ENCODE data around the gene SH3RF3.

The SH3RF3 gene

DNA sequence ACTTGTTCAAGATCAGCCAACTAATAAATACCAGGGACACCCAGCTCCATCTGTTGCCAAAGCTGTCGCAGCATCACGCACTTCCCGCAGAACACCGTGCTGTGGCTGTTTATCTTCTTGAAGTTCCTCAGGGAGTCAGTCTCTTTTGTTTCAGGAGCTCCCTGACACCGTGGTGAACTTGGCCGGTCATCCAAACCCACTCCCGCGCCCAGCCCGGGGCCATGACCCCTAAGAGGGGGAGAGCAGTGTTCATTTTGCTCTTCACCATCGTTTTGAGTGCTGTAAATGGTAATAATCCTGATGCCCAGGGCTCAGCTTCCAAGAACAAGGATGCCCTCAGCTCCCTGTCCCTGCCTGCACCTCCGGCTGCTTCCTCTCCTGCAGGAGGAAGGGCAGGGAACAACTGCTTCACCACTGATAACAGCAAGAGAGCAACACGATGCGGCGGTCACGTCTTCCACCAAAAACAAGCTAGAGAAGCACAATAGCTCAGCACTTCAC lies 353.4 kb downstream of the SH3RF3 start:
- no peak for ATAC-seq
- TF ChIP-seq ZFP3 (CRISPR knock-in tag; IDR thresholded peaks at IDR 0.05), result no peak

DNA sequence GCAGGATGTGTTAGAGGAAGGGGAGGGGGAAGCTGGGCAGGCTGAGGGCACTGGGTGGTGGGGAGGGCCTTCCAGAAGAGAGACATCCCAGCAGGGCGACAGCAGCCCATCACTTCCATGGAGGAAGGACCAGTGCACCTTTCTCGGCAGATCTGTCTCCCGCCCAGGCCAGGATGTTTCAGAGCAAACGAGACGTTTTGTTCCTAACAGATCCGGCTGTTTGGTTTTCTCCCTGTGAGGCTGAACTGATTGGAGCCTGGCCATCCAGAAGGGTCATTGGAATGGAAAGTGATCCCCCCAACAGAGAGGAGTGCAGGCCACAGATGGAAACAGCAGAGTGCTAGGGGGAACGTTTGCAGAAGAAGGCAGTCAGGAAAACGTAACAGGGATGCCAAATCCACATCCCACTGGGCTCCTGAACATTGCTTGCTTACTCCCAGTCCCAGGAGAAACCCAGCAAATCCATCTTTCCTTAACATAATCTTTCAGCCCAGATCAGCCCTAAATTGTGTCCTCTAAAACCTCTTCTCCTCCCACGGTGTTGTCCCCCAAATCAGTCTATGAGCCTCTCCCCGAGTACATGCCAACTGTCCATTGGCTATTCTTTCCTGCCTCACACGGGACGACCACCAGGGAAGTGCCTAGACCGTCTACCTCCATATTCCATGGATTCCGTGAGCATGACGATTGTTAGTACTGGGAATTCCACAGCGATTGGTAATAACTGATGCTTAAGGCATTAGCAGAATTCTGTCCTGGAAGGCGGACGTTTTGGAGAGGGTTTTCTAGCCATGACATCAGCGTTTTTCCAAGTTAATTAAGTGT lies 357.9 kb downstream of the SH3RF3 start:
- TF ChIP-seq RARB (CRISPR knock-in tag; IDR thresholded peaks at IDR 0.05) (no peak), OSR1 (CRISPR knock-in tag; IDR thresholded peaks at IDR 0.05) (no peak), ZFP3 (CRISPR knock-in tag; IDR thresholded peaks at IDR 0.05) (no peak)
- TF ChIP-seq, protein P1, sequence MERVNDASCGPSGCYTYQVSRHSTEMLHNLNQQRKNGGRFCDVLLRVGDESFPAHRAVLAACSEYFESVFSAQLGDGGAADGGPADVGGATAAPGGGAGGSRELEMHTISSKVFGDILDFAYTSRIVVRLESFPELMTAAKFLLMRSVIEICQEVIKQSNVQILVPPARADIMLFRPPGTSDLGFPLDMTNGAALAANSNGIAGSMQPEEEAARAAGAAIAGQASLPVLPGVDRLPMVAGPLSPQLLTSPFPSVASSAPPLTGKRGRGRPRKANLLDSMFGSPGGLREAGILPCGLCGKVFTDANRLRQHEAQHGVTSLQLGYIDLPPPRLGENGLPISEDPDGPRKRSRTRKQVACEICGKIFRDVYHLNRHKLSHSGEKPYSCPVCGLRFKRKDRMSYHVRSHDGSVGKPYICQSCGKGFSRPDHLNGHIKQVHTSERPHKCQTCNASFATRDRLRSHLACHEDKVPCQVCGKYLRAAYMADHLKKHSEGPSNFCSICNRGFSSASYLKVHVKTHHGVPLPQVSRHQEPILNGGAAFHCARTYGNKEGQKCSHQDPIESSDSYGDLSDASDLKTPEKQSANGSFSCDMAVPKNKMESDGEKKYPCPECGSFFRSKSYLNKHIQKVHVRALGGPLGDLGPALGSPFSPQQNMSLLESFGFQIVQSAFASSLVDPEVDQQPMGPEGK (CRISPR knock-in tag; IDR thresholded peaks at IDR 0.05; ENCODE audit: borderline replicate concordance), result no peak
- ATAC-seq, result peak; percentile 86

DNA sequence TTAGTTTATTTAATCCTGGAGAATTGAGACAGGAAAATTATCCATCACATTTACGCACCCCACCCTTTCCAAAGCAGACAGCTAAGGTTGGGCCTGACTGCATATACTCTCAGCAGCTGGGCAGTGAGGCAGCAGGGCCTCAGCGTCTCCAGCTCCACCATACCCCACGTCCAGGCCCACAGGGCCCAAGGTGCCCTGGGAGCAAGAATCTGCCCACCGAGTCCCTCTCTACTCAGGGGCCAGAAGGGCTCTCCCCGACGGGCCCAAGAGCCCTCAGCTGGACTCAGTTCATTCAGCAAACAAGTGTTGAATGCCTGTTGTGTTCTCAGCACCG lies 358.5 kb downstream of the SH3RF3 start:
- ATAC-seq, result peak; percentile 53
- TF ChIP-seq TCF4 (CRISPR knock-in tag; IDR thresholded peaks at IDR 0.05; ENCODE audit: borderline replicate concordance) (no peak), TOX (CRISPR knock-in tag; IDR thresholded peaks at IDR 0.05; ENCODE audit: borderline replicate concordance) (no peak), ZNF70 (CRISPR knock-in tag; IDR thresholded peaks at IDR 0.05) (no peak)

DNA sequence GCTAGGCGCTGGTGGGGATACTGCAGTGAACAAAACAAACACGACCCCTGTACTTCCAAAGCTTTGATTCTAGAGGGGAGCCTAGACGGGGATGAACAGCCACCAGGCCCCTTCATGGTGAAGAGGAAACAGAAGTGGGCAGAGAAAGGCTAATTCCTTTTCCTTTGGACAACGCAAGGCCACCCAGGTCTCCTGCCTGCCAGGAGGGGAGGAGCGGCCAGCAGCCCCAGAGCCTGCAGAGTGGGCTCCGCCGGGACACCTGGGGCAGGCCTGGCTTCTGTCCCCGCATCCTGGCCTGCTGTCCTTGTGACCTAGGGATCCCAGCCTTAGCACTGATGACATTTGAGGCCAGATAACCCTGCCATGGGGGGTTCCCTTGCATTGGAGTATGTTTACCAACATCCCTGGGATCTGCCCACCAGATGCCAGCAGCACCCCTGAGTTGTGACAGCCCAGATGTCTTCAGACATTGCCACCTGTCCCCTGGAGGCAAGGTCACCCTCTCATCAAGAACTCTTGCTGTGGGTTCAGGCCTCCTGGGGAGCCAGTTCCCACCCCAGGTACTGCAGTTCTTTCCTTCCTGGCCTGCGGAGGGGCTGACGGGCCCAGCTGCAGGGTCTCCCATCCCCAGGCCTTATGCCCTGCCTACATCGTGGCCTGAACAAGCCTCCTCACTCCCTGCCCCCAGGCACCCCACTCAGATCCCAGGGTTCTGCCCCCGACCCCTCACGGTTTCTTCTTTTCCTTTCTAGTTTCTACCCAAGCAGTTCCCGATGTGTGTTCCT lies 359.1 kb downstream of the SH3RF3 start:
- no peak for ATAC-seq
- TF ChIP-seq, protein P2, sequence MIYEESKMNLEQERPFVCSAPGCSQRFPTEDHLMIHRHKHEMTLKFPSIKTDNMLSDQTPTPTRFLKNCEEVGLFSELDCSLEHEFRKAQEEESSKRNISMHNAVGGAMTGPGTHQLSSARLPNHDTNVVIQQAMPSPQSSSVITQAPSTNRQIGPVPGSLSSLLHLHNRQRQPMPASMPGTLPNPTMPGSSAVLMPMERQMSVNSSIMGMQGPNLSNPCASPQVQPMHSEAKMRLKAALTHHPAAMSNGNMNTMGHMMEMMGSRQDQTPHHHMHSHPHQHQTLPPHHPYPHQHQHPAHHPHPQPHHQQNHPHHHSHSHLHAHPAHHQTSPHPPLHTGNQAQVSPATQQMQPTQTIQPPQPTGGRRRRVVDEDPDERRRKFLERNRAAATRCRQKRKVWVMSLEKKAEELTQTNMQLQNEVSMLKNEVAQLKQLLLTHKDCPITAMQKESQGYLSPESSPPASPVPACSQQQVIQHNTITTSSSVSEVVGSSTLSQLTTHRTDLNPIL (CRISPR knock-in tag; IDR thresholded peaks at IDR 0.05; ENCODE audit: low read depth), result no peak

DNA sequence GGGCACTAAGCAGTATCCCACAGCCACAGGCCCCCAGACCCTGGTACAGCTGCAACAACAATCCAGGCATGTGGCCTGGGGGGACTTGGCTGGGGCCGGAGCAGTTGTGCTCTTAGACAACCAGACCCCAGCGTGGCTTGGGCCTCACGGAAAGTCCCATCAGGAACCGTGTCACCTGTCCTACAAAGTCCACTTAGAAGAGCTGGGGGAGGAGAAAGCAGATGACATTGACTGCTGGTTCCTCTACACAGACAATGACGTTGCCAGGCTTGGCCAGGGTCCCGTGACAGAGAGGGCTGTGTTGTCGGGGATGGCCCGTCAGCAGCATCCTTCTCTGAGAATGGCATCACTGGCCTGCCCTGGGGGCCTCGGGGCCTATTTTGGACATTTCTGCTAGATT lies 360.3 kb downstream of the SH3RF3 start:
- ATAC-seq, result no peak
- TF ChIP-seq ZFP30 (CRISPR knock-in tag; IDR thresholded peaks at IDR 0.05) (no peak), ZNF70 (CRISPR knock-in tag; IDR thresholded peaks at IDR 0.05) (no peak), BACH2 (CRISPR knock-in tag; IDR thresholded peaks at IDR 0.05; ENCODE audit: borderline replicate concordance) (no peak), SNAI2 (CRISPR knock-in tag; IDR thresholded peaks at IDR 0.05) (no peak), CSDC2 (CRISPR knock-in tag; IDR thresholded peaks at IDR 0.05) (no peak)
- TF ChIP-seq, protein P3, sequence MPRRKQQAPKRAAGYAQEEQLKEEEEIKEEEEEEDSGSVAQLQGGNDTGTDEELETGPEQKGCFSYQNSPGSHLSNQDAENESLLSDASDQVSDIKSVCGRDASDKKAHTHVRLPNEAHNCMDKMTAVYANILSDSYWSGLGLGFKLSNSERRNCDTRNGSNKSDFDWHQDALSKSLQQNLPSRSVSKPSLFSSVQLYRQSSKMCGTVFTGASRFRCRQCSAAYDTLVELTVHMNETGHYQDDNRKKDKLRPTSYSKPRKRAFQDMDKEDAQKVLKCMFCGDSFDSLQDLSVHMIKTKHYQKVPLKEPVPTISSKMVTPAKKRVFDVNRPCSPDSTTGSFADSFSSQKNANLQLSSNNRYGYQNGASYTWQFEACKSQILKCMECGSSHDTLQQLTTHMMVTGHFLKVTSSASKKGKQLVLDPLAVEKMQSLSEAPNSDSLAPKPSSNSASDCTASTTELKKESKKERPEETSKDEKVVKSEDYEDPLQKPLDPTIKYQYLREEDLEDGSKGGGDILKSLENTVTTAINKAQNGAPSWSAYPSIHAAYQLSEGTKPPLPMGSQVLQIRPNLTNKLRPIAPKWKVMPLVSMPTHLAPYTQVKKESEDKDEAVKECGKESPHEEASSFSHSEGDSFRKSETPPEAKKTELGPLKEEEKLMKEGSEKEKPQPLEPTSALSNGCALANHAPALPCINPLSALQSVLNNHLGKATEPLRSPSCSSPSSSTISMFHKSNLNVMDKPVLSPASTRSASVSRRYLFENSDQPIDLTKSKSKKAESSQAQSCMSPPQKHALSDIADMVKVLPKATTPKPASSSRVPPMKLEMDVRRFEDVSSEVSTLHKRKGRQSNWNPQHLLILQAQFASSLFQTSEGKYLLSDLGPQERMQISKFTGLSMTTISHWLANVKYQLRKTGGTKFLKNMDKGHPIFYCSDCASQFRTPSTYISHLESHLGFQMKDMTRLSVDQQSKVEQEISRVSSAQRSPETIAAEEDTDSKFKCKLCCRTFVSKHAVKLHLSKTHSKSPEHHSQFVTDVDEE (CRISPR knock-in tag; IDR thresholded peaks at IDR 0.05), result no peak
- TF ChIP-seq, protein P4, sequence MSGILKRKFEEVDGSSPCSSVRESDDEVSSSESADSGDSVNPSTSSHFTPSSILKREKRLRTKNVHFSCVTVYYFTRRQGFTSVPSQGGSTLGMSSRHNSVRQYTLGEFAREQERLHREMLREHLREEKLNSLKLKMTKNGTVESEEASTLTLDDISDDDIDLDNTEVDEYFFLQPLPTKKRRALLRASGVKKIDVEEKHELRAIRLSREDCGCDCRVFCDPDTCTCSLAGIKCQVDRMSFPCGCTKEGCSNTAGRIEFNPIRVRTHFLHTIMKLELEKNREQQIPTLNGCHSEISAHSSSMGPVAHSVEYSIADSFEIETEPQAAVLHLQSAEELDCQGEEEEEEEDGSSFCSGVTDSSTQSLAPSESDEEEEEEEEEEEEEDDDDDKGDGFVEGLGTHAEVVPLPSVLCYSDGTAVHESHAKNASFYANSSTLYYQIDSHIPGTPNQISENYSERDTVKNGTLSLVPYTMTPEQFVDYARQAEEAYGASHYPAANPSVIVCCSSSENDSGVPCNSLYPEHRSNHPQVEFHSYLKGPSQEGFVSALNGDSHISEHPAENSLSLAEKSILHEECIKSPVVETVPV (CRISPR knock-in tag; IDR thresholded peaks at IDR 0.05), result no peak

All from SK-N-SH treated with all-trans-retinoic acid at 6 μM for 48 hours (cell line).